ENCODE results near the gene PRAMEF12. TPM values are rescaled to one million over a fixed set of nuclear protein-coding genes. Genes with fewer than 3 reads are reported as not detected.

The PRAMEF12 gene
- total and polyA plus RNA-seq, 10 of the 15 experiments (the other 5 are each of a cell fraction or from before 2014, with no cell fraction given), result not detected

- TF ChIP-seq MTA3 (IDR thresholded peaks at IDR 0.05; ENCODE audit: borderline replicate concordance, low read length) (no peak), PBX3 (IDR thresholded peaks at IDR 0.05; ENCODE audit: insufficient replicate concordance, low read depth, low read length) (no peak), EZH2 (IDR thresholded peaks at IDR 0.05; ENCODE audit: borderline replicate concordance, control insufficient read depth, low read depth, low read length) (no peak), NKRF (conservative IDR thresholded peaks at IDR 0.05) (no peak), JUNB (IDR thresholded peaks at IDR 0.05) (no peak), ZBTB40 (IDR thresholded peaks at IDR 0.05; ENCODE audit: borderline replicate concordance) (no peak), ZBTB4 (CRISPR knock-in tag; IDR thresholded peaks at IDR 0.05) (no peak)
Observed at GRCh38 chr1:12756768-12757413, 16.6 kb upstream of the PRAMEF12 start (continued).

All from GM12878 (cell line).